B cell (primary cell): Measurements from ENCODE around the gene TTC8.

Experiments used
- EZH2 ChIP-seq: IDR thresholded peaks from 2 replicates; pipeline ENCODE4 v1.6.1; 2012; ENCODE audit warnings: borderline replicate concordance, low read depth, mild to moderate bottlenecking, moderate library complexity, low read length; ENCODE audit not compliant: insufficient read depth, poor library complexity, severe bottlenecking
- TF ChIP-seq, protein P1 (sequence below): fragments of 200-600 bp; IDR thresholded peaks from one replicate; pipeline ENCODE4 v1.8.0; 2022; ENCODE audit warnings: antibody characterized with exemption, mild to moderate bottlenecking

DNA sequence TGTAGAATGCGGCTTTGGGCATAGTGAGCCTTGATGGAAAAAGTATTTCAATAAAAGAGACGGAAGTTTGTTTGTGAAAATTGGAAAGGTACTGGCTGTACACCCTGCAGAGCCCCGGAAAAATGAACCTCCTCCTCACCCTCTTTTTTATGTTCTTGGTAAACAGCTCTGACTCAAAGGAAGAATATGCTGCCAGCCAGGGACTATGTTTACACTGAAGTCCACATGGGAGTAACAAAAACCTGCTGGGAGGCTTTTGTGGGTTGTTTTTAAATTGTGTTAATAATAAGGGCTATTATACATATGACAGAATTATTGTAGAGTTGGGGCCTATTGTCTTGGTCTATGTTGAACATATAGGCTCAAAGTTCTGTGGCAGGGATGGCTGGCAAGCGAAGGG lies 70.7 kb downstream of the TTC8 start:
- no peak for TF ChIP-seq EZH2
- TF ChIP-seq, protein P1, sequence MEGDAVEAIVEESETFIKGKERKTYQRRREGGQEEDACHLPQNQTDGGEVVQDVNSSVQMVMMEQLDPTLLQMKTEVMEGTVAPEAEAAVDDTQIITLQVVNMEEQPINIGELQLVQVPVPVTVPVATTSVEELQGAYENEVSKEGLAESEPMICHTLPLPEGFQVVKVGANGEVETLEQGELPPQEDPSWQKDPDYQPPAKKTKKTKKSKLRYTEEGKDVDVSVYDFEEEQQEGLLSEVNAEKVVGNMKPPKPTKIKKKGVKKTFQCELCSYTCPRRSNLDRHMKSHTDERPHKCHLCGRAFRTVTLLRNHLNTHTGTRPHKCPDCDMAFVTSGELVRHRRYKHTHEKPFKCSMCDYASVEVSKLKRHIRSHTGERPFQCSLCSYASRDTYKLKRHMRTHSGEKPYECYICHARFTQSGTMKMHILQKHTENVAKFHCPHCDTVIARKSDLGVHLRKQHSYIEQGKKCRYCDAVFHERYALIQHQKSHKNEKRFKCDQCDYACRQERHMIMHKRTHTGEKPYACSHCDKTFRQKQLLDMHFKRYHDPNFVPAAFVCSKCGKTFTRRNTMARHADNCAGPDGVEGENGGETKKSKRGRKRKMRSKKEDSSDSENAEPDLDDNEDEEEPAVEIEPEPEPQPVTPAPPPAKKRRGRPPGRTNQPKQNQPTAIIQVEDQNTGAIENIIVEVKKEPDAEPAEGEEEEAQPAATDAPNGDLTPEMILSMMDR, result no peak
